C4-2B (cell line): ENCODE data around the gene SMIM14.

Experiments
- ZFX ChIP-seq: fragments of 450-650 bp; IDR thresholded peaks from 2 replicates; pipeline ENCODE4 v1.6.1; 2017
- TF ChIP-seq, protein P1 (sequence below): fragments of 450-650 bp; conservative IDR thresholded peaks from 2 replicates; pipeline ENCODE4 v1.5.1; 2017; ENCODE audit warnings: mild to moderate bottlenecking

- TF ChIP-seq, protein P1, sequence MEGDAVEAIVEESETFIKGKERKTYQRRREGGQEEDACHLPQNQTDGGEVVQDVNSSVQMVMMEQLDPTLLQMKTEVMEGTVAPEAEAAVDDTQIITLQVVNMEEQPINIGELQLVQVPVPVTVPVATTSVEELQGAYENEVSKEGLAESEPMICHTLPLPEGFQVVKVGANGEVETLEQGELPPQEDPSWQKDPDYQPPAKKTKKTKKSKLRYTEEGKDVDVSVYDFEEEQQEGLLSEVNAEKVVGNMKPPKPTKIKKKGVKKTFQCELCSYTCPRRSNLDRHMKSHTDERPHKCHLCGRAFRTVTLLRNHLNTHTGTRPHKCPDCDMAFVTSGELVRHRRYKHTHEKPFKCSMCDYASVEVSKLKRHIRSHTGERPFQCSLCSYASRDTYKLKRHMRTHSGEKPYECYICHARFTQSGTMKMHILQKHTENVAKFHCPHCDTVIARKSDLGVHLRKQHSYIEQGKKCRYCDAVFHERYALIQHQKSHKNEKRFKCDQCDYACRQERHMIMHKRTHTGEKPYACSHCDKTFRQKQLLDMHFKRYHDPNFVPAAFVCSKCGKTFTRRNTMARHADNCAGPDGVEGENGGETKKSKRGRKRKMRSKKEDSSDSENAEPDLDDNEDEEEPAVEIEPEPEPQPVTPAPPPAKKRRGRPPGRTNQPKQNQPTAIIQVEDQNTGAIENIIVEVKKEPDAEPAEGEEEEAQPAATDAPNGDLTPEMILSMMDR = no peak
- no peak for TF ChIP-seq ZFX
Measured at GRCh38 chr4:39685990-39686389, 47.3 kb upstream of the SMIM14 start.
